NCI-H526 (cell line): Measurements from ENCODE around the gene APPBP2.
"Not testable (repeated sequence)": the region's sequence is repeated elsewhere in the genome, so short reads cannot be mapped to it uniquely, and the experiment has no call there.

Experiments used
- DNase-seq, 2 experiments: peaks; one replicate each; lab custom pipeline; 2025; lab: John Stamatoyannopoulos, UW

The APPBP2 gene

GRCh38 chr17:60534010-60534555 is 8.0 kb upstream of the APPBP2 start:
- DNase-seq = no peak

GRCh38 chr17:60529806-60530205 is 3.8 kb upstream of the APPBP2 start:
- DNase-seq = no peak

- DNase-seq = no peak
These were observed 2.8 kb upstream of the APPBP2 start for GRCh38 chr17:60528828-60529227.

- DNase-seq = no peak
These were observed 1.7 kb upstream of the APPBP2 start for GRCh38 chr17:60527701-60528100.

- no peak for DNase-seq
These were observed 684 bp upstream of the APPBP2 start for GRCh38 chr17:60526726-60527125.

- peak in 1 of 2 experiments; percentile 37 for DNase-seq
These were observed 736 bp downstream of the APPBP2 start for GRCh38 chr17:60525328-60525684.

GRCh38 chr17:60524463-60525327 is 1.3 kb downstream of the APPBP2 start:
- DNase-seq = peak; percentile 25 to 51

GRCh38 chr17:60523822-60524221 is 2.2 kb downstream of the APPBP2 start:
- DNase-seq = no peak

GRCh38 chr17:60522889-60523626 is 3.0 kb downstream of the APPBP2 start:
- no peak for DNase-seq

- no peak for DNase-seq
These were observed 6.2 kb downstream of the APPBP2 start for GRCh38 chr17:60519795-60520194.

GRCh38 chr17:60515683-60516082 is 10.4 kb downstream of the APPBP2 start:
- not testable (repeated sequence) for DNase-seq

GRCh38 chr17:60515199-60515598 is 10.8 kb downstream of the APPBP2 start:
- DNase-seq = not testable (repeated sequence)

GRCh38 chr17:60514500-60514899 is 11.5 kb downstream of the APPBP2 start:
- no peak for DNase-seq

- DNase-seq = no peak
These were observed 12.0 kb downstream of the APPBP2 start for GRCh38 chr17:60514053-60514452.

GRCh38 chr17:60513014-60513413 is 13.0 kb downstream of the APPBP2 start:
- DNase-seq = no peak

- DNase-seq = no peak
These were observed 15.3 kb downstream of the APPBP2 start for GRCh38 chr17:60510723-60511122.

- no peak for DNase-seq
These were observed 16.0 kb downstream of the APPBP2 start for GRCh38 chr17:60510031-60510430.

- DNase-seq = no peak
These were observed 17.6 kb downstream of the APPBP2 start for GRCh38 chr17:60508384-60508980.

- no peak for DNase-seq
These were observed 19.7 kb downstream of the APPBP2 start for GRCh38 chr17:60506312-60506711.

GRCh38 chr17:60502145-60502544 is 23.9 kb downstream of the APPBP2 start:
- no peak for DNase-seq

GRCh38 chr17:60501589-60501988 is 24.5 kb downstream of the APPBP2 start:
- no peak for DNase-seq

GRCh38 chr17:60496041-60496440 is 30.0 kb downstream of the APPBP2 start:
- DNase-seq = no peak

GRCh38 chr17:60495260-60495659 is 30.8 kb downstream of the APPBP2 start:
- DNase-seq = no peak
